Aorta (tissue), 5 donors: Measurements from ENCODE around the gene EHMT2. TPM values are rescaled to one million over a fixed set of nuclear protein-coding genes. Genes with fewer than 3 reads are reported as not detected.
"Not testable (repeated sequence)": the region's sequence is repeated elsewhere in the genome, so short reads cannot be mapped to it uniquely, and the experiment has no call there.

Experiments
- ATAC-seq: fragments of 200-7000 bp; cut with Tn5 transposase; one replicate; pipeline ENCODE4 v1.9.1; 2022; ENCODE audit warnings: moderate library complexity; ENCODE audit not compliant: low FRiP score
- DNase-seq, 2 donors: peaks; one replicate each; pipeline ENCODE4 v3.0.0-alpha.2; 2020
- H3K27ac ChIP-seq, 2 donors: one replicate each; pipeline ENCODE4 v1.5.1; 2013; ENCODE audit warnings: low read length in 2 of 2, mild to moderate bottlenecking in 2 of 2, moderate library complexity in 2 of 2, control low read depth in 1 of 2, inconsistent platforms in 1 of 2, low read depth in 1 of 2
- H3K27me3 ChIP-seq, 2 donors: one replicate each; pipeline ENCODE4 v1.6.1; 2013; ENCODE audit warnings: control low read depth in 1 of 2, low read length in 1 of 2, mild to moderate bottlenecking in 1 of 2, moderate library complexity in 1 of 2; ENCODE audit not compliant: insufficient read depth in 2 of 2, control insufficient read depth in 1 of 2
- H3K36me3 ChIP-seq, 2 donors: one replicate each; pipeline ENCODE4 v1.6.1; 2013; ENCODE audit warnings: control low read depth in 1 of 2, low read length in 1 of 2, mild to moderate bottlenecking in 1 of 2; ENCODE audit not compliant: insufficient read depth in 2 of 2, control insufficient read depth in 1 of 2
- H3K4me1 ChIP-seq, 2 donors: one replicate each; pipeline ENCODE4 v1.6.1; 2013; ENCODE audit warnings: low read length in 2 of 2, control low read depth in 1 of 2, mild to moderate bottlenecking in 1 of 2, moderate library complexity in 1 of 2; ENCODE audit not compliant: insufficient read depth in 2 of 2, control insufficient read depth in 1 of 2
- H3K4me3 ChIP-seq, 2 donors: one replicate each; pipeline ENCODE4 v1.5.1; 2013; ENCODE audit warnings: low read length in 2 of 2, control low read depth in 1 of 2, mild to moderate bottlenecking in 1 of 2
- H3K9me3 ChIP-seq: one replicate; pipeline ENCODE4 v1.6.1; 2013; ENCODE audit warnings: mild to moderate bottlenecking, low read length; ENCODE audit not compliant: control insufficient read depth
- WGBS, 2 donors: extraction: QIAGEN DNeasy Blood & Tissue Kit; methylation state at CpG; one replicate each; pipeline ENCODE4 v1.1.7; 2013; 5-methylcytosine and 5-hydroxymethylcytosine counted together
- intact Hi-C, 2 donors: fragments of 100-400 bp; cut with DNase I; formaldehyde crosslinking; loops; one replicate each; pipeline versions ENCODE4 v1.14.2 to v1.15.0; 2022
- polyA plus RNA-seq, 2 donors: library from polyadenylated mRNA; stranded (reverse); fragments of 200-250 nt; gene quantifications; one replicate each; pipeline ENCODE4 v1.2.3, GENCODE V29; 2013
- total RNA-seq, 2 donors: library from RNA; stranded (reverse); fragmentation: NEBNext Ultra II Directional; extraction: Animal tissue kit (Norgen Biotek cat#: 25700); gene quantifications; one replicate each; pipeline ENCODE4 v1.2.1, GENCODE V29; 2021
- donor health status: healthy with polysubstance abuse.
- donor health status: Bipolar disorder and iron deficiency.
- donor health status: DM: no; HTN: no; CAD: no.
- donor health status: DM: no; HTN: no; CAD: no.
- donor health status: DM: yes; HTN: yes; CAD: no.

Gene EHMT2
- total and polyA plus RNA-seq, 4 donors = 16.7 to 56.8 (median 32.0) TPM

GRCh38 chr6:31865205-31866118 lies 32.0 kb downstream of the EHMT2 start:
- no peak for ATAC-seq
- Histone ChIP-seq H3K27me3 (no peaks in the 10 kb centered on the region), H3K36me3 (no peaks in the 10 kb centered on the region), H3K9me3 (no peaks in the 10 kb centered on the region), H3K27ac (no peak overlapping the region), H3K4me3 (no peak overlapping the region), H3K4me1 (no peaks in the 10 kb centered on the region)
- no peak for DNase-seq
- intact Hi-C loops = loop anchor here in 1 of 2 donors (10.0 kb wide), 1 partner anchor 181 kb away; the partner anchor contains the start of gene LY6G5C
- WGBS, 2 donors = 85 to 88% methylated on average over 21 of the region's 21 CpGs

- Histone ChIP-seq H3K4me3 (no peak overlapping the region), H3K36me3 (no peaks in the 10 kb centered on the region), H3K4me1 (no peaks in the 10 kb centered on the region), H3K27me3 (no peaks in the 10 kb centered on the region), H3K9me3 (no peaks in the 10 kb centered on the region), H3K27ac (no peak overlapping the region)
- intact Hi-C loops = loop anchor here in 1 of 2 donors (10.0 kb wide), 1 partner anchor 180 kb away; the partner anchor contains the start of gene LY6G5C
- no peak for DNase-seq
- whole genome bisulfite sequencing, 2 donors = 81 to 82% methylated on average over 8 of the region's 8 CpGs
- no peak for ATAC-seq
Observed at GRCh38 chr6:31864818-31865204, 32.7 kb downstream of the EHMT2 start.

- not testable (repeated sequence) for DNase-seq, H3K4me3 ChIP-seq, ATAC-seq, H3K27me3 ChIP-seq, H3K4me1 ChIP-seq, H3K9me3 ChIP-seq, H3K36me3 ChIP-seq
- WGBS, 2 donors = 20 to 22% methylated on average over 16 of the region's 16 CpGs
- intact Hi-C loops = loop anchor here in 1 of 2 donors (10.0 kb wide), 1 partner anchor 179 kb away; the partner anchor contains the start of gene LY6G5C
- H3K27ac ChIP-seq = peak overlapping the region in 1 of 2 donors; percentile 10
Observed at GRCh38 chr6:31864123-31864562, 33.4 kb downstream of the EHMT2 start.

GRCh38 chr6:31862344-31863235 lies 34.9 kb downstream of the EHMT2 start, which contains the start of gene NEU1:
TSS of gene NEU1 (minus strand) at chr6:31862821. CDS start at chr6:31862776, 45 bp downstream.
- no peaks in the 10 kb centered on the region for H3K4me1 ChIP-seq
- intact Hi-C loops = loop anchor here in 1 of 2 donors (2.0 to 10.0 kb wide), 2 partner anchors 28 to 178 kb away; partner anchors contain the start of gene LY6G5C
- DNase-seq (peak; percentile 99 to 100), ATAC-seq (peak; percentile 98)
- H3K4me3 ChIP-seq = peak within 1 kb of the TSS; percentile 43 to 48
- no peaks in the 10 kb centered on the region for H3K27me3 ChIP-seq
- no peaks in the 10 kb centered on the region for H3K9me3 ChIP-seq
- H3K27ac ChIP-seq = peak within 1 kb of the TSS in 1 of 2 donors; percentile 74
- 0 to 1% methylated on average over 58 to 64 of the region's 64 CpGs for WGBS, 2 donors
- no peaks in the 10 kb centered on the region for H3K36me3 ChIP-seq

- Histone ChIP-seq H3K36me3 (peaks cover 0 to 2% of the 10 kb centered on the region in 2 donors), H3K4me3 (peak overlapping the region; percentile 39 to 48), H3K4me1 (no peaks in the 10 kb centered on the region), H3K27ac (no peak overlapping the region), H3K9me3 (no peaks in the 10 kb centered on the region), H3K27me3 (no peaks in the 10 kb centered on the region)
- 39 to 40% methylated on average over 17 of the region's 17 CpGs for WGBS, 2 donors
- intact Hi-C loops = loop anchor here in 1 of 2 donors (2.0 to 10.0 kb wide), 2 partner anchors 27 to 177 kb away; partner anchors contain the start of gene LY6G5C
- no peak for DNase-seq
- ATAC-seq = no peak
Observed at GRCh38 chr6:31861919-31862343, 35.6 kb downstream of the EHMT2 start.

- no peak for DNase-seq
- H3K4me3 ChIP-seq = no peak overlapping the region
- H3K4me1 ChIP-seq = no peaks in the 10 kb centered on the region
- no peak overlapping the region for H3K27ac ChIP-seq
- intact Hi-C loops = loop anchor here in 1 of 2 donors (10.0 kb wide), 1 partner anchor 176 kb away; the partner anchor contains the start of gene LY6G5C
- WGBS, 2 donors = 92% methylated on average over 7 of the region's 7 CpGs
- H3K36me3 ChIP-seq = peaks cover 0 to 2% of the 10 kb centered on the region in 2 donors
- no peaks in the 10 kb centered on the region for H3K9me3 ChIP-seq
- H3K27me3 ChIP-seq = no peaks in the 10 kb centered on the region
- no peak for ATAC-seq
Observed at GRCh38 chr6:31861150-31861549, 36.3 kb downstream of the EHMT2 start.

GRCh38 chr6:31860349-31860748 lies 37.1 kb downstream of the EHMT2 start:
- H3K36me3 ChIP-seq = peaks cover 0 to 2% of the 10 kb centered on the region in 2 donors
- H3K4me3 ChIP-seq = no peak overlapping the region
- no peaks in the 10 kb centered on the region for H3K9me3 ChIP-seq
- H3K4me1 ChIP-seq = no peaks in the 10 kb centered on the region
- DNase-seq (no peak), ATAC-seq (no peak)
- intact Hi-C loops = loop anchor here in 1 of 2 donors (10.0 kb wide), 1 partner anchor 176 kb away; the partner anchor contains the start of gene LY6G5C
- no peaks in the 10 kb centered on the region for H3K27me3 ChIP-seq
- WGBS, 2 donors = 91 to 94% methylated on average over 13 of the region's 13 CpGs
- H3K27ac ChIP-seq = no peak overlapping the region

GRCh38 chr6:31859923-31860322 lies 37.6 kb downstream of the EHMT2 start:
- DNase-seq (no peak), ATAC-seq (no peak)
- intact Hi-C loops = loop anchor here in 1 of 2 donors (10.0 kb wide), 1 partner anchor 175 kb away; the partner anchor contains the start of gene LY6G5C
- Histone ChIP-seq H3K9me3 (no peaks in the 10 kb centered on the region), H3K36me3 (peaks cover 0 to 2% of the 10 kb centered on the region in 2 donors), H3K4me1 (no peaks in the 10 kb centered on the region), H3K27ac (no peak overlapping the region), H3K27me3 (no peaks in the 10 kb centered on the region), H3K4me3 (no peak overlapping the region)
- WGBS, 2 donors = 90 to 93% methylated on average over 11 of the region's 11 CpGs
